Lower lobe of right lung (tissue), 2 donors: ENCODE results near the gene TTI1. TPM values are rescaled to one million over a fixed set of nuclear protein-coding genes. Genes with fewer than 3 reads are reported as not detected.

Experiments used
- ATAC-seq, 2 donors: fragments of 200-7000 bp; cut with Tn5 transposase; one replicate each; pipeline ENCODE4 v1.9.1; 2020 to 2022; ENCODE audit warnings: mild to moderate bottlenecking in 2 of 2, moderate library complexity in 2 of 2
- DNase-seq: peaks from one replicate; pipeline ENCODE4 v3.0.0-alpha.2; 2020
- H3K27ac ChIP-seq: fragments of 200-600 bp; one replicate; pipeline ENCODE4 v1.8.0; 2022
- H3K27me3 ChIP-seq: fragments of 200-600 bp; one replicate; pipeline ENCODE4 v1.8.0; 2022; ENCODE audit warnings: low read depth
- H3K36me3 ChIP-seq: fragments of 200-600 bp; one replicate; pipeline ENCODE4 v1.8.0; 2022; ENCODE audit warnings: mild to moderate bottlenecking
- H3K4me1 ChIP-seq: fragments of 200-600 bp; one replicate; pipeline ENCODE4 v1.8.0; 2022
- H3K4me3 ChIP-seq: fragments of 200-600 bp; one replicate; pipeline ENCODE4 v1.8.0; 2022; ENCODE audit warnings: mild to moderate bottlenecking
- H3K9me3 ChIP-seq: fragments of 200-600 bp; one replicate; pipeline ENCODE4 v1.8.0; 2022
- intact Hi-C: fragments of 100-400 bp; cut with DNase I; formaldehyde crosslinking; loops from one replicate; pipeline ENCODE4 v1.11.0; 2022
- total RNA-seq: library from RNA; stranded (reverse); fragmentation: NEBNext Ultra II Directional; extraction: Animal tissue kit (Norgen Biotek cat#: 25700); gene quantifications from one replicate; pipeline ENCODE4 v1.2.1, GENCODE V29; 2021
- TF ChIP-seq, protein P1 (sequence below): fragments of 200-600 bp; IDR thresholded peaks from one replicate; pipeline ENCODE4 v1.8.0; 2022; ENCODE audit warnings: antibody characterized with exemption, mild to moderate bottlenecking
- donor health status: DM: no; HTN: yes; CAD: no; lungs with severe emphysema.

Gene TTI1
- total RNA-seq, 1 donor from 2014 or later: 16.7 TPM

GRCh38 chr20:38066969-38067716, 33.9 kb upstream of the TTI1 start:
- ATAC-seq (peak; percentile 30 to 86), DNase-seq (no peak)
- intact Hi-C loops: no loop called here
- no peaks in the 10 kb centered on the region for H3K9me3 ChIP-seq
- H3K27ac ChIP-seq: no peak overlapping the region
- H3K27me3 ChIP-seq: no peaks in the 10 kb centered on the region
- peaks cover 1% of the 10 kb centered on the region for H3K4me1 ChIP-seq
- H3K4me3 ChIP-seq: no peak overlapping the region
- peaks cover 96% of the 10 kb centered on the region for H3K36me3 ChIP-seq
- TF ChIP-seq, protein P1, sequence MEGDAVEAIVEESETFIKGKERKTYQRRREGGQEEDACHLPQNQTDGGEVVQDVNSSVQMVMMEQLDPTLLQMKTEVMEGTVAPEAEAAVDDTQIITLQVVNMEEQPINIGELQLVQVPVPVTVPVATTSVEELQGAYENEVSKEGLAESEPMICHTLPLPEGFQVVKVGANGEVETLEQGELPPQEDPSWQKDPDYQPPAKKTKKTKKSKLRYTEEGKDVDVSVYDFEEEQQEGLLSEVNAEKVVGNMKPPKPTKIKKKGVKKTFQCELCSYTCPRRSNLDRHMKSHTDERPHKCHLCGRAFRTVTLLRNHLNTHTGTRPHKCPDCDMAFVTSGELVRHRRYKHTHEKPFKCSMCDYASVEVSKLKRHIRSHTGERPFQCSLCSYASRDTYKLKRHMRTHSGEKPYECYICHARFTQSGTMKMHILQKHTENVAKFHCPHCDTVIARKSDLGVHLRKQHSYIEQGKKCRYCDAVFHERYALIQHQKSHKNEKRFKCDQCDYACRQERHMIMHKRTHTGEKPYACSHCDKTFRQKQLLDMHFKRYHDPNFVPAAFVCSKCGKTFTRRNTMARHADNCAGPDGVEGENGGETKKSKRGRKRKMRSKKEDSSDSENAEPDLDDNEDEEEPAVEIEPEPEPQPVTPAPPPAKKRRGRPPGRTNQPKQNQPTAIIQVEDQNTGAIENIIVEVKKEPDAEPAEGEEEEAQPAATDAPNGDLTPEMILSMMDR: no peak

- H3K36me3 ChIP-seq: peaks cover 96% of the 10 kb centered on the region
- no peaks in the 10 kb centered on the region for H3K9me3 ChIP-seq
- no peaks in the 10 kb centered on the region for H3K4me1 ChIP-seq
- no peaks in the 10 kb centered on the region for H3K27me3 ChIP-seq
- H3K4me3 ChIP-seq: no peak overlapping the region
- H3K27ac ChIP-seq: no peak overlapping the region
- DNase-seq: no peak
- intact Hi-C loops: no loop called here
- TF ChIP-seq, protein P1: no peak
- ATAC-seq: no peak
Measured at GRCh38 chr20:38065764-38066375, 32.6 kb upstream of the TTI1 start.

- DNase-seq (no peak), ATAC-seq (no peak)
- no peaks in the 10 kb centered on the region for H3K4me1 ChIP-seq
- H3K36me3 ChIP-seq: peaks cover 96% of the 10 kb centered on the region
- H3K4me3 ChIP-seq: no peak overlapping the region
- no peak overlapping the region for H3K27ac ChIP-seq
- intact Hi-C loops: no loop called here
- H3K9me3 ChIP-seq: no peaks in the 10 kb centered on the region
- no peaks in the 10 kb centered on the region for H3K27me3 ChIP-seq
- TF ChIP-seq, protein P1: no peak
Measured at GRCh38 chr20:38063911-38064530, 30.8 kb upstream of the TTI1 start.

- Histone ChIP-seq H3K27ac (no peak overlapping the region), H3K9me3 (no peaks in the 10 kb centered on the region), H3K4me1 (no peaks in the 10 kb centered on the region), H3K27me3 (no peaks in the 10 kb centered on the region), H3K36me3 (peaks cover 96% of the 10 kb centered on the region), H3K4me3 (no peak overlapping the region)
- intact Hi-C loops: no loop called here
- TF ChIP-seq, protein P1: no peak
- ATAC-seq: no peak
- DNase-seq: no peak
Measured at GRCh38 chr20:38062890-38063289, 29.6 kb upstream of the TTI1 start.

GRCh38 chr20:38061109-38061508, 27.9 kb upstream of the TTI1 start:
- intact Hi-C loops: no loop called here
- no peak overlapping the region for H3K4me3 ChIP-seq
- TF ChIP-seq, protein P1: no peak
- no peaks in the 10 kb centered on the region for H3K4me1 ChIP-seq
- ATAC-seq: no peak
- H3K9me3 ChIP-seq: no peaks in the 10 kb centered on the region
- H3K27me3 ChIP-seq: no peaks in the 10 kb centered on the region
- H3K36me3 ChIP-seq: peaks cover 84% of the 10 kb centered on the region
- DNase-seq: no peak
- no peak overlapping the region for H3K27ac ChIP-seq
